DND-41 (cell line): ENCODE results near the gene RTN4RL2.

ENCODE experiments used
- ATAC-seq: fragments of 200-7000 bp; cut with Tn5 transposase; 3 replicates; pipeline ENCODE4 v1.9.1; 2021; ENCODE audit warnings: low read depth; ENCODE audit not compliant: insufficient read depth
- DNase-seq: peaks from one replicate; pipeline ENCODE4 v3.0.0-alpha.2; 2020
- H2AFZ ChIP-seq: 2 replicates; pipeline ENCODE4 v1.6.0; 2012; ENCODE audit warnings: low read depth, low read length
- H3K27ac ChIP-seq: 2 replicates; pipeline ENCODE4 v1.5.1; 2012; ENCODE audit warnings: low read length, inconsistent platforms
- H3K27me3 ChIP-seq: fragments of 200-600 bp; sonication (generic); 2 replicates; pipeline ENCODE4 v1.6.0; 2012; ENCODE audit warnings: low read length, mild to moderate bottlenecking, inconsistent platforms; ENCODE audit not compliant: insufficient read depth, poor library complexity
- H3K36me3 ChIP-seq: 2 replicates; pipeline ENCODE4 v1.5.1; 2012; ENCODE audit warnings: low read length, inconsistent platforms; ENCODE audit not compliant: insufficient read depth
- H3K4me1 ChIP-seq: 2 replicates; pipeline ENCODE4 v1.5.1; 2012; ENCODE audit warnings: mild to moderate bottlenecking, low read length; ENCODE audit not compliant: insufficient read depth
- H3K4me2 ChIP-seq: 2 replicates; pipeline ENCODE4 v1.6.0; 2012; ENCODE audit warnings: mild to moderate bottlenecking, moderate library complexity, low read length, inconsistent platforms; ENCODE audit not compliant: insufficient read depth
- H3K4me3 ChIP-seq, 2 experiments: fragments of 200-600 bp in 1 of 2; shearing (Covaris generic) in 1 of 2; 2 replicates each; pipeline ENCODE4 v1.5.1; 2012 to 2016; ENCODE audit warnings: inconsistent platforms in 2 of 2, low read length in 2 of 2, mild to moderate bottlenecking in 2 of 2, low read depth in 1 of 2, moderate library complexity in 1 of 2
- H3K79me2 ChIP-seq: 2 replicates; pipeline ENCODE4 v1.6.0; 2012; ENCODE audit warnings: low read length, inconsistent platforms; ENCODE audit not compliant: insufficient read depth
- H3K9ac ChIP-seq: 2 replicates; pipeline ENCODE4 v1.6.0; 2012; ENCODE audit warnings: low read depth, mild to moderate bottlenecking, inconsistent platforms, low read length, moderate library complexity
- H3K9me3 ChIP-seq: 2 replicates; pipeline ENCODE4 v1.5.1; 2012; ENCODE audit warnings: low read length, moderate library complexity, mild to moderate bottlenecking, inconsistent platforms; ENCODE audit not compliant: insufficient read depth, severe bottlenecking
- H4K20me1 ChIP-seq: 2 replicates; pipeline ENCODE4 v1.6.0; 2012; ENCODE audit warnings: low read length; ENCODE audit not compliant: insufficient read depth
- CTCF ChIP-seq: IDR thresholded peaks from 2 replicates; pipeline ENCODE4 v1.5.1; 2012; ENCODE audit warnings: borderline replicate concordance, low read length, moderate library complexity, mild to moderate bottlenecking; ENCODE audit not compliant: poor library complexity, severe bottlenecking; ENCODE audit errors: extremely low read depth
- EZH2 ChIP-seq: IDR thresholded peaks from 3 replicates; pipeline ENCODE4 v1.6.1; 2012; ENCODE audit warnings: borderline replicate concordance, low read depth, mild to moderate bottlenecking, moderate library complexity, low read length, inconsistent platforms; ENCODE audit not compliant: severe bottlenecking

RTN4RL2 gene

DNA sequence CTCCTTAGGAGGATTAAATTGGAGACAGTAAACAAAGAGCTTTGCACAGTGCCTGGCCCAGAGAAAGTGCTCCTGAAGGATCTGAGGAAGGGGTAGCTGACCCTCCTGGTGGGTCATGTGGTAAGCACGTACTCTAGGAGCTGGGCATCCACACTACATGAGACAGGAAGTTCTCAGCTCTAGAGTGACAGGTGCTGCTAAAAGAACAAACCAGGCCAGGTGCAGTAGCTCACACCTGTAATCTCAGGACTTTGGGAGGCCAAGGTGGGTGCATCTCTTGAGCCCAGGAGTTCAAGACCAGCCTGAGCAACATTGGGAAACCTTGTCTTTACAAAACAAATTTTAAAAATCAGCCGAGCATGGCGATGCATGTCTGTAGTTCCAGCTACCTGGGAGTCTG lies 42.0 kb downstream of the RTN4RL2 start:
- Histone ChIP-seq H3K27me3 (no peaks in the 10 kb centered on the region), H3K27ac (no peak overlapping the region), H3K79me2 (no peaks in the 10 kb centered on the region), H2AFZ (no peak overlapping the region), H4K20me1 (no peaks in the 10 kb centered on the region), H3K4me3 (no peak overlapping the region), H3K9me3 (no peaks in the 10 kb centered on the region), H3K4me2 (no peak overlapping the region), H3K36me3 (peaks cover 6% of the 10 kb centered on the region; the same call in 1 of the 2 replicates), H3K4me1 (no peaks in the 10 kb centered on the region), H3K9ac (no peak overlapping the region)
- no peak for TF ChIP-seq CTCF
- DNase-seq (no peak), ATAC-seq (no peak)

- TF ChIP-seq EZH2 = no peak
- no peak for TF ChIP-seq CTCF
- H4K20me1 ChIP-seq = no peaks in the 10 kb centered on the region
- no peak overlapping the region for H3K27ac ChIP-seq
- H3K4me1 ChIP-seq = no peaks in the 10 kb centered on the region
- no peak overlapping the region for H3K9ac ChIP-seq
- H3K9me3 ChIP-seq = no peaks in the 10 kb centered on the region
- DNase-seq (no peak), ATAC-seq (no peak; the same call in 2 of the 3 replicates)
- no peaks in the 10 kb centered on the region for H3K79me2 ChIP-seq
- peaks cover 6% of the 10 kb centered on the region; the same call in 1 of the 2 replicates for H3K36me3 ChIP-seq
- no peak overlapping the region for H2AFZ ChIP-seq
- H3K27me3 ChIP-seq = no peaks in the 10 kb centered on the region
- H3K4me2 ChIP-seq = no peak overlapping the region
- no peak overlapping the region for H3K4me3 ChIP-seq
Observed at GRCh38 chr11:57502870-57503269, 42.5 kb downstream of the RTN4RL2 start.

- ATAC-seq = no peak
- Histone ChIP-seq H3K9ac (no peak overlapping the region), H3K79me2 (no peaks in the 10 kb centered on the region), H3K4me3 (no peak overlapping the region), H3K4me1 (no peaks in the 10 kb centered on the region), H3K36me3 (peaks cover 6% of the 10 kb centered on the region; the same call in 1 of the 2 replicates), H2AFZ (no peak overlapping the region), H3K27ac (no peak overlapping the region), H3K4me2 (no peak overlapping the region), H3K27me3 (no peaks in the 10 kb centered on the region), H3K9me3 (no peaks in the 10 kb centered on the region), H4K20me1 (no peaks in the 10 kb centered on the region)
- DNase-seq = no peak
- no peak for TF ChIP-seq CTCF
- TF ChIP-seq EZH2 = no peak
Observed at GRCh38 chr11:57504511-57504910, 44.2 kb downstream of the RTN4RL2 start.

- Histone ChIP-seq H3K4me1 (no peaks in the 10 kb centered on the region), H3K27me3 (no peaks in the 10 kb centered on the region), H3K4me2 (no peak overlapping the region), H3K9me3 (no peaks in the 10 kb centered on the region), H3K36me3 (no peaks in the 10 kb centered on the region), H3K4me3 (no peak overlapping the region), H3K79me2 (no peaks in the 10 kb centered on the region), H2AFZ (no peak overlapping the region), H3K27ac (no peak overlapping the region), H4K20me1 (no peaks in the 10 kb centered on the region), H3K9ac (no peak overlapping the region)
- no peak for DNase-seq
- no peak for ATAC-seq
- no peak for TF ChIP-seq CTCF
- no peak for TF ChIP-seq EZH2
Observed at GRCh38 chr11:57506522-57506921, 46.2 kb downstream of the RTN4RL2 start.
